GM18502 (cell line): ENCODE measurements around the gene KLHL12.
"Not testable (repeated sequence)": the region's sequence is repeated elsewhere in the genome, so short reads cannot be mapped to it uniquely, and the experiment has no call there.

Experiments used
- ATAC-seq: cut with Tn5 transposase; IDR thresholded peaks from one replicate; pipeline ENCODE4 v1.9.1; 2021; ENCODE audit warnings: mild to moderate bottlenecking; ENCODE audit not compliant: unreplicated experiment, poor library complexity

Gene KLHL12

GRCh38 chr1:202952099-202952498 is 25.1 kb upstream of the KLHL12 start:
- no peak for ATAC-seq

GRCh38 chr1:202951437-202951836 is 24.4 kb upstream of the KLHL12 start:
- ATAC-seq: no peak

- no peak for ATAC-seq
Measured at GRCh38 chr1:202945483-202945882, 18.4 kb upstream of the KLHL12 start.

GRCh38 chr1:202944438-202944921 is 17.4 kb upstream of the KLHL12 start:
- no peak for ATAC-seq

GRCh38 chr1:202942426-202942825 is 15.4 kb upstream of the KLHL12 start:
- no peak for ATAC-seq

GRCh38 chr1:202941372-202941771 is 14.3 kb upstream of the KLHL12 start:
- no peak for ATAC-seq

GRCh38 chr1:202940561-202940960 is 13.5 kb upstream of the KLHL12 start:
- no peak for ATAC-seq

GRCh38 chr1:202938287-202938925 is 11.4 kb upstream of the KLHL12 start:
- no peak for ATAC-seq

- not testable (repeated sequence) for ATAC-seq
Measured at GRCh38 chr1:202936409-202936808, 9.4 kb upstream of the KLHL12 start.

- ATAC-seq: no peak
Measured at GRCh38 chr1:202935844-202936243, 8.8 kb upstream of the KLHL12 start.

GRCh38 chr1:202934755-202935154 is 7.7 kb upstream of the KLHL12 start:
- ATAC-seq: no peak

- no peak for ATAC-seq
Measured at GRCh38 chr1:202932476-202932875, 5.4 kb upstream of the KLHL12 start.

GRCh38 chr1:202923533-202923932 is 3.5 kb downstream of the KLHL12 start:
- no peak for ATAC-seq

- no peak for ATAC-seq
Measured at GRCh38 chr1:202919615-202920014, 7.4 kb downstream of the KLHL12 start.

- ATAC-seq: no peak
Measured at GRCh38 chr1:202915146-202915545, 11.9 kb downstream of the KLHL12 start.

GRCh38 chr1:202912476-202912875 is 14.6 kb downstream of the KLHL12 start:
- ATAC-seq: not testable (repeated sequence)

- no peak for ATAC-seq
Measured at GRCh38 chr1:202909494-202909893, 17.5 kb downstream of the KLHL12 start.

- ATAC-seq: no peak
Measured at GRCh38 chr1:202908998-202909397, 18.0 kb downstream of the KLHL12 start.

- ATAC-seq: no peak
Measured at GRCh38 chr1:202905331-202905730, 21.7 kb downstream of the KLHL12 start.

- not testable (repeated sequence) for ATAC-seq
Measured at GRCh38 chr1:202903808-202904207, 23.2 kb downstream of the KLHL12 start.

GRCh38 chr1:202901555-202901954 is 25.5 kb downstream of the KLHL12 start:
- no peak for ATAC-seq

GRCh38 chr1:202892501-202892900 is 34.5 kb downstream of the KLHL12 start:
- ATAC-seq: no peak
